ENCODE data around the gene FNDC3A. TPM values are rescaled to one million over a fixed set of nuclear protein-coding genes. Genes with fewer than 3 reads are reported as not detected.

Gene FNDC3A
- total and polyA plus RNA-seq, 11 donors = 10.1 to 38.3 (median 21.9) TPM

Other genes starting within 250 kb of the FNDC3A start
- gene MLNR, start 244.4 kb downstream of the FNDC3A start, total RNA-seq = under 1 TPM in 2 of 9 donors, not detected in 7; 0.50 to 0.75 TPM
- gene MLNR, start 244.4 kb downstream of the FNDC3A start, polyA plus RNA-seq = not detected

Measured in heart left ventricle (tissue), 11 donors.